UCSD-AML1 (cell line): ENCODE results near the gene ACTA2.

Experiments
- DNase-seq: peaks from one replicate; lab custom pipeline; 2025; ENCODE audit not compliant: unreplicated experiment; lab: John Stamatoyannopoulos, UW

The ACTA2 gene

DNA sequence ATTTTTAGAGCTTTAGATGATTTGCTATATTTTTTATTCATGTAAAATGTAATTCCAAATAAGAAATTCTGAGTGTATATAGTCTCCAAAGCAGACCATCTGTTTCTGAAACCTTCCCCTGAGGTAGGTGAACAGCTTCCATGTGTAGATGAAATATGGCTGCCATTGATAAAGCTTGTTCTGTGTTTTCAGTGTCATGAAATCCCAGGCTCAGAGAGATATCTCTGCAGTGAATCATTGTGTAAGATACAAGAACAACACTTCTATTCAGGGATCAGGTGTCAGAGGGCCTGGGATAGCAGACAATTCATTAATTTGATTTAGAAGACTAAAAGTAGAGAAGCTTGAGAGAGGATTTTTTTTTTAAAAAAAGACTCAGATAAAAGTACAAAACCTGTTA, 29.1 kb downstream of the ACTA2 start:
- no peak for DNase-seq

DNA sequence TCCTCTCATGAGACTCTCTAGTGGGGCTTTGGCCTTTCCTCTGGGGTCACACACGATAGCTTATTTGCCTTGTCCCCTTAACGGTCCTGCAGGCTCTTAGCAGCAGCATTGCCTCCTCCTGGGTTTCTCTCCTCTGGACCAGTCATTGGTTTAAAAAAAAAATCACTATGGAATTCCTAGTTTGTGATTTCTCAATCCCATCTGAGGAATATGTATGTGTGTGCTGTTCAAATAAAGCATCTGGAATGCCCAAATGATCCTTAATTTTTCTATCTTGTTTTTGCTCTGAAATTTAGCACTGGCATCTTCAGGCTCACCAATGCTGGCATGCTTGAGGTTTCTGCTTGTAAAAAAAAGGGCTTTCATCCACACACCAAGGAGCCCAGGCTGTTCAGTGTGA, 30.5 kb downstream of the ACTA2 start:
- no peak for DNase-seq

DNA sequence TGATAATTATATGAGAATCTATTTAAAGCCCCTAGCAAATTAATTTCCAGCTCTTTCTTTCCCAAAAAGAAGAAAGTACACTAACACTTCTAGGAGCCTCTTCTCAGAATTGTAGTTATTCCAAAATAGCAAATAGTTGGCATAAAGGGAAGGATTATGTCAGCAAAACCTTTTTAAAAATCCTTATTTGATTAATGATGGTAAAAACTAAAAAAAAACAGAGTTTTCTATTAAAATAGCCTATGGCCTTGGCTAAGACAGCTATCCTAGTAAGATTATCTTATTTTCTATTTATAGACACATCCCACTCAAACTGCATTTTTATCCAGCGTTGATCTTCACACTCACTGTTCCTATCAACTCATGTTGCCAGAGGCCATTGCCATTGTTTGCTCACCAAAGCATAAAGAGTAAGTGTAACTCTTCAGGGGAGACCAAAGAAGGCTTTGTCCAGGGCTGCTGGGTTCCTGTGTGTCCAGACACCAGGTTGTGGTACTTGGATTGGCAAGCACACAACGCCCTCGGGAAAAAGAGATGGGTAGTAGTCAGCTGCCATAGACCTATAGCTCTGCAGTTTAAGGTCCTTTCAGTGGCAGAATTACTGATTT, 31.5 kb downstream of the ACTA2 start:
- DNase-seq: no peak

DNA sequence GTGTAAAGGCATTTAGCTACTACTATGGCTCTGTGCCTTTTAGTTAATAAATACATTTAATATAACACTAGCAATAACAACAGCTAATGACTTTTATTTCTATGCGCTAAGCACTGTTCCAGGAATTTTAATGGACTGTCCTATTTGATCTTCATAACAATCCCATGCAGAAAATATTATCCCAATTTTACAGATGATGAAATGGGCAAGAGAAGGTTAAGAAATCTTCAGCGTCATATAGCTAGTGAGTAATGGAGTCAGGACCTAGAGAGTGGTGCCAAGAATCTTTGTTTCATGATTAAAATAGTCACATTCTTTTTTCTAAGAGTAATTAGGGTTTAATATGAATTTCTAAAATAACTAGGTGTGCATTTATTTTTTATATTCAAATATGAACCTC, 32.4 kb downstream of the ACTA2 start:
- no peak for DNase-seq

DNA sequence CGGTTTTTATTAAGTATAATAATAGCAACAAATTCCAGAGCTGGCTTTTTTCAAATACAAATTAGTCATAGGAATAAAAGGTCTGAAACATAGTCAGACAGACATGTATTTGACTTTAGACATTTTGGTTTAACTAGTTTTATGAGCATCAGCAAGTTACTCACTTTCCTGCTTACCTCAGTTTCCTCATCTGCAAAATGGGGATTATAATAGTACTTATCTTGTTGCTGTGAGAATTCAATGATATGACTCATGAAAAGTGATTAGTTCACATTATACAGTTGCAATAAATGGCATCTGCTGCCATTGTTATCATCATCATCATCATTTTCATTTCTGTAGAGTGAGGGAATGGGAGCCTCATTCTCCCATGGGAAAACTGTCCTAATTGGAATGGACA, 33.5 kb downstream of the ACTA2 start:
- no peak for DNase-seq

DNA sequence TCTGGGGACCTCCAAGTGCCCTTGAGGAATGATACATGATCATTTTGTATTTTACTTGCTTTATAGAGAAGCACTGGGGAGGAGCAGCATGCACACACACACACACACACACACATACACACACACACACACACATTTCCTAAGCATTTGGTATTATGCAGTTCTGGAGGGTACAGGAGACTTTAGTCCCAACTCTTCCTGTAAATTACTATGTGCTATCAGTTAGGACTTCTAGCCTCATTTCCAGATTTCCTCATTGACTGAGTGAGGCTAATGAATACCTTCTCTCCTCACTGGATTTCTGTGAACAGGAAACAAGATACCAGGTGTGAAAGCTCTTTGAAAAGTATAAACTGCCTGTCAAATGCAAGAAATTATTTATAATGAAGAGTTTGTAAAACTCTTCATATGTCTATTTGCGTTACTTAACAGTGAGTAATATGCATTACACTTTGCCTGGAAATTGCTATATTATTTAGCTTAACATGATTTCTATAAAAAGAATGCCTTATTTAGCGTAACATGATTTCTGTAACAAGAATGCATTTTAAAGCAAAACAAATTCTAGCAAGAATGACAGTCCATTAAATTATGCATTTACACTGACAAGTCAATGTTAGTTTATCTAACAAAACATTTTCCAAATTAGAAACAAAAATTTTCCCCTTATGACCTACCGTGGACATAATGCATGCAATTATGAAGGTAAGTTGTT, 34.2 kb downstream of the ACTA2 start:
- DNase-seq: no peak

DNA sequence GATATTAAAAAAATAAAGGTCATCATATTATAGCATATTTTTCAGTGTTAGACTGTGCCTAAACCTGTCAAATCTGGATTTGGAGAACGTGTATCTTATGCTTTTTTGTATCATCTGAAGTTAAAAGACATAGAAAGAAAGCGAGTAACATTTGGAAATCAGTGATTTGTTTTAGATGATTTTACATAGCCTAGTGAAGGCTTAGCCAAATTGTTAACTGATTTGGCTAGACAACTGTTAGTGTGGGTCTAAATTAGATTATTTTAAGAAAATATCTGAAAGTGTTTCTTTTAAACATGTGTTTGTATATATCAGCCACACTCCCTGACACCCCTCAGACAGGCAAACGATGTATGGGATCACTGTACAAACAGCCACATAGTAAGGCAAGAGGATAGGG, 35.6 kb downstream of the ACTA2 start:
- DNase-seq: no peak

DNA sequence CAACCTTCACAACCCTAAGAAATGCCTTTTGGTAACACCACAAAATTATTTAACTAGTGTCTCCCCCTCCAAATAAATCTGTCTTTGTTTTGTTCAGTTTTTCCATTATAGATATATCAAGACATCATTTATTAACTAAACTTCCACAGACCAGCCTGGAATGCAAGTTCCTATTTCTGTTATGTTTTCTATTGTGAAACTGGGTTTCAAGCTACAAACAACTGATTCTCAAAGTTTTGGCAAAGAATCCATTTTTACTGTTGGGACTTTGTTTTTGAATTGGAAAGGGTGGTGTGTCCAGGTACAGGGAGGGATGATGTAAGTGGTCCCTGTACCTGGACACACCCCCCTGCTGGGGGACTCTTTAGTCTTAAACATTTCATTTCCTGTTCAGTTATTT, 36.3 kb downstream of the ACTA2 start:
- no peak for DNase-seq

DNA sequence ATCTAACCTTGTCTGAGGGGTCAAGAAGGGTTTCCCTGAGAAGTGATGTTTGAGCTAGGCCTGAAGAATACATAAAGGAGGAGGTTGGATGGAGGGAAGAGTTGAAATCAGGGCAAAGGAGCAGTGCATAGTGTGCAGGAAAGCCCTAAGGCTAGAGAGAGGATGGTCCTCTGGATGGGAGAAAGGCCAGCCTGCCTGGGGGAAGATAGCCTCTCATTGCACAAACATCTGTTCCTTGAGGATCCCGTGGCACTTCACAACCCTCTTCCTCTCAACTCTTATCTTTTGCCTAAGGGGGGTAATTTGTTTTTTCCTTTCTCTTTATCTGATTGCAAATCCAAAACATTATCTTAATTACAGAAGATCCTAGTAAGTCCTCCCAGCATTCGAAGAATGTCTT, 36.8 kb downstream of the ACTA2 start:
- DNase-seq: no peak

DNA sequence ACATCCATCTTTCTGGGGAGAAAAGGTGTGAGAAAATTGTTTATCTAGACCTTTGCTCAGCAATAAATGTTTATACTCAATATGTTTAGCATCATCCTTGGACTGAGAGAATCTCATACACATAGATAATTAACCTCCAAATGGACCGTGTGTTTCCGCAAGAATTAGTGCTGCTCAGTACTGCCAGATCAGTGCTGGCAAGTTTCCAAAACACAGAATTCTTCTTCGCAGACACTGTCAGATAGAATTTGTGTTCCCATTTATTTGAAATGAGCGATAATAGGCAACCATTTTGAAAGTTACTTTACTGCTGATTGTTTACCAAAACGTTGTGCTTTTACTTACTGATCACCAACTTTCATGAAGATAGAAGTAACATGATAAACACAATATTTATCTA, 38.8 kb downstream of the ACTA2 start:
- DNase-seq: no peak

DNA sequence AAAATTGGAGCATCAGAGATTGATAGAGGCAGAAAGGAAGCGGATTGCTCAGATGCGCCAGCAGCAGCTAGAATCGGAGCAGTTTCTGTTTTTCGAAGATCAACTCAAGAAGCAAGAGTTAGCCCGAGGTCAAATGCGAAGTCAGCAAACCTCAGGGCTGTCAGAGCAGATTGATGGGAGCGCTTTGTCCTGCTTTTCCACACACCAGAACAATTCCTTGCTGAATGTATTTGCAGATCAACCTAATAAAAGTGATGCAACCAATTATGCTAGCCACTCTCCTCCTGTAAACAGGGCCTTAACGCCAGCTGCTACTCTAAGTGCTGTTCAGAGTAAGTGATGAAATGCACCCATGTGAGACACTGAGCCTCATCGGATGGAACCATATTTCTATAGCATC, 39.4 kb downstream of the ACTA2 start:
- no peak for DNase-seq

DNA sequence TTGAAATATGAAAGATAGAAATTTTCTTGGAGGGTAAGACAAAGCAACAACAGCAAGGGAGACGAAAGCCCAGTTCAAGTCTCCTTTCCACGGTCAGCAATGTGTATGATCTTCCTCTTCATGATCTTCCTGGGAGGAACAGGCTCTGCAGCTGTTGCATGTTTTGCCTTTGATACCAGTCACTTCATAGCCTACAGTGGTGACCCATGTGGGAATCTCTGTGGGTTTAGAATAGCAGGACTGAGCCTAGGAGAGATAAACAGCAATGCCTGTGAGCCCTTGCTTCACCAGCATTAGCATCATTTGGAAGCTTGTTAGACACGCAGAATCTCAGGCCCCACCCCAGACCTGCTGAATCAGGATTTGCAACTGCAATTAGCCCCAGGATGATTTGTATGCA, 40.7 kb downstream of the ACTA2 start:
- no peak for DNase-seq

DNA sequence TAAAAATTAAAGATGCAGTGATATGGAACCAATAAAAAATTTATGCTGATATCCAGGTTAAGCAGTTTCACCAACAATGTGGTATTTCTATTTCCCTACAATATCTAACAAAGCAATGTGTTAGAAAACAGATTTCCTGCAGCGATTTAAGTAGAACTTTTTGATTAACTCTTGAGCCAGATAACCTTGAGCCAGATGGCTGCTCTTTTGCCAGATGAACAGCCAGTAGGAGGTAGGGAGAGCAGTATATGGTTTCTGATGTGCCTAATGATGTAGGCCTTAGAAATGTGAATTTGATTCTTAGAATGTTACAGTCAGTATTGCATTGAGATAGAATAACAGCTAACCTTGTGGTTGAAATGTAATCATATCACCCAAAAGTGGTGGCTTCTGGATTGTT, 41.5 kb downstream of the ACTA2 start:
- DNase-seq: no peak

DNA sequence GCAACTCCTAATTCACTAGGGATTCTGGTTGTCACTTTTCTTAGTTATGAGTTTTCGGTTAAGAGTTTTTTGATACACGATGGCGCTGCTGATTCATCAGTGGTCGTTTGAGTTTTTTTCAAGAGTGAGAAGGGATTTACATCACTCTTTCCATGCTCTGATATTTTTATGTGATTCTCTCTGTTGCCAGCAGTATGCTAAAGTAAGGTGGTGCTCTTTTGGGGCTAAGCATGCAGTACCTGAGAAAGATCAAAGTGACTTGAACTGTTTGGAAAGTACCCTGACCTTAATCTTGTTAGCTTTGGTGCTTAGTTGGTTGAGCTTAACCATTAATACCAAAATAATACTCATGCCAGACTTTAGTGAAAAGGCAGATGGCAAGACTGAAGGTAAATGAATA, 44.4 kb downstream of the ACTA2 start:
- no peak for DNase-seq

DNA sequence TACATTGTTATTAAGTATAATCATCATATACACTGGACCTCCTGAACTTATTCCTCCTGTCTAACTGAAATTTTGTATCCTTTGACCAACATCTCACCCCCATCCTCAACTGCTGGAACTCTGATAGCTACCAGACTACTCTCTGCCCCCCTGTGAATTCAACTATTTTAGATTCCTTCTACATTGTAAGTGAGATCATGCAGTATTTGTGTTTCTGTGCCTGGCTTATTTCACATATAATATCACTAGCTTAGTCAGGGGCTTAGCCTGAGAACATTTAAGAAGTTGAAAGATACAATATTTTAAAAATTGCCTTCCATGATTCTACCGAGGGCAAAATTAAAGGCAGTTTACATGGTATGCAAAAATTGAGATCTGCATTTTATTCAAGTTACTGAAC, 45.7 kb downstream of the ACTA2 start:
- no peak for DNase-seq

DNA sequence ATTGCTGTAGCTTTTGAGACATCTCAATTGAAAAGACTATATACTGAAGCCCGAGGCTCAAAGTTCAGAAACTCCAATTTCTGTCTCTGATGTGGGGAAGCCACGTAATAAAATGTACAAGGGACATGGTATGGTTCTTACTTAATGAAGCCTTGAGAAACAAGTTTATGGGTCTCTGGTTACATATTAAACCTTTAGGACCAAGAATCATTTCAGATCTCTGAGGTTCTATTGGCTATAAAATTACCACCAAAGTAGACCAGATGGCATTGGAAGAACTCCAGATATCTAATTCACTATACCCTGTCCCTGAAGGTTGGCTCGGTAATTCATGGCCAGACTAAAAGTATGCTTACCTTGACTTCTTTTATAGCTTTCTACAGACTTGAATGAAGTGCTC, 48.9 kb downstream of the ACTA2 start:
- DNase-seq: no peak

DNA sequence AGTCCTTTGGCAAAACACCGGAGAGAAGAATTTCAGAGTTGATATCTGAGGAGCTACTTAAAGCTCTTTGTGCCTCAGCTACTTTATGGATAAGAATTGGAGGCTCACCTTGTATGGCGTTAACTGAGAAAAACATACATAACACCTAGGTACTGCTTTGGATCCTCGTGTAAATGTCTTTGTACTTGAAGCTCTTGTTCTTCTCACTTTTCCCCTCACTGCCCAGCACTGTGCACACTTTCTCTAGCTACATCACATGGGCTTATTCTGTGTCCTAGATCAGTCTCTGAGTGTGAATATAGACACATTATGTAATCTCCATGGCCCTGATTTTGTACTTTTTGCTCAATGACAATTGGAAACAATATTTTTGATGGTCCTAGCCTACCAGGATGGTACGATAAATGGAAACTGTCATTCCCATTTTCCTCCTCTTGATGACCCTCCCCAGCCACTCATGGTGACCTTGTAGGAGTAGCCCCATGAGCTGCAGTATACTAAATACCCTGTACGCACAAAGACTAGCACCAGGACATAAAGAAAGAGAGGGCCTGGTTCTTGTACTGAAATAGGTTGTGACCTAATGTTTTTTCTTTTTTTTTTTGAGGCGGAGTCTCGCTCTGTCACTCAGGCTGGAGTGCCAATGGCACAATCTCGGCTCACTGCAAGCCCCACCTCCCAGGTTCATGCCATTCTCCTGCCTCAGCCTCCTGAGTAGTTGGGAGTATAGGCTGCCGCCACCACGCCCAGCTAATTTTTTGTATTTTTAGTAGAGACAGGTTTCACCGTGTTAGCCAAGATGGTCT, 50.4 kb downstream of the ACTA2 start:
- DNase-seq: no peak

DNA sequence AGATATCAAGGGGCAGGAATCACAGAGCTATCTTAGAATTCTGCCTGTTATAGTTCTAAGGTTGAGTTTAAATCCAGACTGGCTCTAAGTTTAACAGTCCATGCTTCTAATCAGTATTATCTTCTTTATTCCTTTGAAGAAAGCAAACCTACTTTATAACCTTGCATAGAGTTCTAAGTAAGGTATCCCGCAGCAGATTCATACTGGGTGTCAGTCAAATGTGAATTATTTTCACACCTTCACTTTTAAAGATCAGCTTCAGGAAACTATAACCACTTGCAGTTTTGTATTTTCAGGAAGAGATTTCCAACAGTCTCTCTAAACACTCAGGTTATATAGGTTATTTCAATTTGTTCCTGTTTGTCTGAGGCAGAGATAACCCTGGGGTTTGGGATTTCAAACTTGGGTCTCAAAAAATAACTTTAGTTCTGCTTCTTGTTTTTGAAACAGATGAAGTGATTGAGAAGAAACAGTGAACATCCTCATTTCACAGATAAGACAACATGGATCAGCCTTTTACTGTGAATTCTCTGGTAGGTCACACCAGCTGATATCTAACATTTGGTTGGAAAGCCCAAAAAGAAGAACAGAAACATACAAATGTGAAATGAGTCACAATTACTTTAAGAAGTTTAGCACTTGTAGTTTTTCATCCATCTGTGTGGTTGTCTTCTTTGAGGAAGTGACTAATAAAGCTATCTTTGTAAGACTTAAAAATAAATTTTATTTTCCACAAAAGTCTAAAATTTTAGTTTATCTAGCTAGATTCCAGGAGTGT, 51.2 kb downstream of the ACTA2 start:
- no peak for DNase-seq

DNA sequence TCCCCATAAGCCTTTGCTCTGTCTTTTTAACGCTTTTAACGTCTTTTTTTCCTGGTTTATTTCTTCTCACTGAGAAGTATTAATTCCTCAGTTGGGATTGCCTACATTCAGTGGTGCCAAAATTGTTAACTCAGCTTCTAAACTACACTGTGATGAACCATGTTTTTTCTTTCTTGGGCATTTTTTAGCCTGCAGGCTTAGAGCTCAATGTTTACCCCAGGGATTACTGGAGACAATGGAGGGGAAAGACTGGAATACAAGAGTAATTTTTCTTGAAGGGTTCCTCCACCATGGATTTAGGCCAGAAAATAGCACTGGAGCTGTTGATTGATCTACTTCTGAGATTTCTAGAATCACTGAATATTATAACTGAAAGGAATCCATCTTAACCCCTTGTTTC, 52.7 kb downstream of the ACTA2 start:
- no peak for DNase-seq

DNA sequence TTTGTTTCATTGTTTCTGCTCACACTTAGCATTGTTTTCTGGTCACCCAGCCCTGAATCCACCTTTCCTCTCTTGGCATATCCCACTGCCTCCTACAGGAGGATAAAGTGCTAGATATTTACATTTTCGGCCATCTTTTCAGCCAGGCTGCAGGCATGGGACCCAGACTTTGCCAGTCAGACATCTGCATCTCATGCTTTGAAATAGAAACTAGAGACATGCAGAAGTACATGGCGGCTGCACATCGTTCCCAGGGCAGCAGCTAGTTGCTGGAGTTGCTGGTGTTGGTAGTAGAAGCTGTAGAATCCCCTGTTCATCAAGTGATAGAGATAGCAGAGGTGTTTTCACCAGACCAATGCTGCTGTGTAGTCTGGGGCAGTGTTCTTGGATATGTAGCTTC, 53.8 kb downstream of the ACTA2 start:
- no peak for DNase-seq

DNA sequence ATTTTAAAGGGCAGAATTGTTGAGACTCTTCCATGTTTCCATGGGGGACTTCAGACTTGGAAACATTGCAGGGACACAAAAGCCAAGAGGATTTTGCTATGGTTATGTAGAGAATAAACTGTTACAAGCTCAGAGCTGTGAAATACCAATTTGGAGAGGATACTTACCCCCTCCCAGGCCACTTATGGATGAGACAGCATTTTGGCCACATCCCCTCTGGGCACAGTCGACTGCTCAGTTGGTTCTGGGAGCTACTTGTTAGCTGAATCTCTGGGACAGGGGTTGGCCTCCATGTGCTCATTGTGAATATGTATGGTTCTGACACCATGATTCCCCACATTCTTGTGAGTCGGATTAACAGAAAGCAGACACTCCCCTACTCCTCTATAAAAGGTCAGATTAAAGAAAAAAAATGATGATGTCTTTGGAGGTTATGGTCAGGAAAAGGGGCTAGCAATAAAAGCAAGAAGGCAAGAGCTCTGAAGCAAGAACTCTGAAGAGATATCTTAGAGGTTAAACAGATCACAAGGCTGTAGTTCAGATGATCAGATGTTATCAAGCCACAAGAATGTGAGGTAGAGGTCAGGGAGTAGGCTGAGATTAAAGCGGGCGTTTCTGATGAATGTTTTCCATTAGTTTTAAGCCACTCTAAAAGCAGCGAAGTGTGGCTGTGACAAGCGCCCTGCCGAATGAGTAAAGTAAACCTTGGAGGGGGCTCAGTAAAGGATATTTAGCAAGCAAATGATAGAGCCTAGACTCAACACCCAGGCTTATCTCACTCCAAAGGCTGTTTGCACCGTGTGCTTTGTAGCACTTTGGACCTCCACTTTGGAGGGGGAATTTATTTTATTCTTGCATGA, 55.3 kb downstream of the ACTA2 start:
- DNase-seq: no peak
